Measurements from ENCODE around the gene CCL17. TPM values are rescaled to one million over a fixed set of nuclear protein-coding genes. Genes with fewer than 3 reads are reported as not detected.

Gene CCL17
- total and polyA plus RNA-seq, 4 donors: not detected

DNA sequence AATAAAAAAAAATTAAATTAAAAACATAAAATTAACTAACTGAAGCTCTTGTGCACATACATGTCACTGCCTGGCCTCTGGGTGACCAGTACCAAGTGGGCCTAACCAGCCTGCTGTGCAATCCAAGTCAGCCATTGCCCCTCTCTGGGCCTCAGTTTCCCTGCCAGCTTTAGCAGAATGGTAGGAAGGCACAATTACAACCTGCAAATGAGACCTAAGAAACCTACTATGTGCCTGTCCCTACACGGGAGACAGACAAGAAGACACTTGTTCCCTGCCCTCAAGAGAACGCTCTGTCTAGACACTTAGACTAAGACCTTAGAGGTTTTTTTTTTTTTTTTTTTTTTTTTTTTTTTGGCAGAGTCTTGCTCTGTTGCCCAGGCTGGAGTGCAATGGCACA lies 40.9 kb downstream of the CCL17 start:
- Histone ChIP-seq H3K27ac (ENCODE audit: low read depth in 1 of 2, low read length in 2 of 2) (no peak overlapping the region), H3K4me3 (ENCODE audit: low read depth in 1 of 3, low read length in 3 of 3) (no peak overlapping the region), H3K36me3 (ENCODE audit: control insufficient read depth in 4 of 4, insufficient read depth in 3 of 4, low read depth in 1 of 4, low read length in 3 of 4) (peaks cover 0 to 3% (median 2%) of the 10 kb centered on the region in 4 donors), H3K9ac (ENCODE audit: low read depth in 1 of 2, low read length in 2 of 2) (no peak overlapping the region), H3K9me3 (ENCODE audit: control insufficient read depth in 4 of 4, low read length in 3 of 4) (no peaks in the 10 kb centered on the region), H3K27me3 (ENCODE audit: control insufficient read depth in 4 of 4, insufficient read depth in 4 of 4, low read length in 3 of 4) (no peaks in the 10 kb centered on the region), H3K4me1 (ENCODE audit: control insufficient read depth in 4 of 4, insufficient read depth in 4 of 4, low read length in 3 of 4) (peaks cover 4 to 26% (median 16%) of the 10 kb centered on the region in 4 donors)
- no peak for TF ChIP-seq RXRA (IDR thresholded peaks at IDR 0.05)
- no peak for TF ChIP-seq HNF4A (conservative IDR thresholded peaks at IDR 0.05)
- no peak for TF ChIP-seq RAD21 (IDR thresholded peaks at IDR 0.05)
- TF ChIP-seq FOXA1 (IDR thresholded peaks at IDR 0.05): no peak
- TF ChIP-seq HNF4G (IDR thresholded peaks at IDR 0.05): no peak
- TF ChIP-seq ATF3 (IDR thresholded peaks at IDR 0.05): no peak
- TF ChIP-seq ZBTB33 (IDR thresholded peaks at IDR 0.05): no peak
- TF ChIP-seq JUND (IDR thresholded peaks at IDR 0.05): no peak
- TF ChIP-seq GABPA (IDR thresholded peaks at IDR 0.05 in 1 of 2, conservative IDR thresholded peaks at IDR 0.05 in 1 of 2): no peak
- no peak for DNase-seq (ENCODE audit: low spot score)
- 97% methylated on average over 2 of the region's 2 CpGs for WGBS

- H3K27me3 ChIP-seq (ENCODE audit: control insufficient read depth in 4 of 4, insufficient read depth in 4 of 4, low read length in 3 of 4): no peaks in the 10 kb centered on the region
- no peak for TF ChIP-seq RAD21 (IDR thresholded peaks at IDR 0.05)
- TF ChIP-seq YY1 (IDR thresholded peaks at IDR 0.05): no peak
- no peak for TF ChIP-seq SP1 (IDR thresholded peaks at IDR 0.05)
- no peak for TF ChIP-seq FOXA1 (IDR thresholded peaks at IDR 0.05)
- TF ChIP-seq, protein P1, sequence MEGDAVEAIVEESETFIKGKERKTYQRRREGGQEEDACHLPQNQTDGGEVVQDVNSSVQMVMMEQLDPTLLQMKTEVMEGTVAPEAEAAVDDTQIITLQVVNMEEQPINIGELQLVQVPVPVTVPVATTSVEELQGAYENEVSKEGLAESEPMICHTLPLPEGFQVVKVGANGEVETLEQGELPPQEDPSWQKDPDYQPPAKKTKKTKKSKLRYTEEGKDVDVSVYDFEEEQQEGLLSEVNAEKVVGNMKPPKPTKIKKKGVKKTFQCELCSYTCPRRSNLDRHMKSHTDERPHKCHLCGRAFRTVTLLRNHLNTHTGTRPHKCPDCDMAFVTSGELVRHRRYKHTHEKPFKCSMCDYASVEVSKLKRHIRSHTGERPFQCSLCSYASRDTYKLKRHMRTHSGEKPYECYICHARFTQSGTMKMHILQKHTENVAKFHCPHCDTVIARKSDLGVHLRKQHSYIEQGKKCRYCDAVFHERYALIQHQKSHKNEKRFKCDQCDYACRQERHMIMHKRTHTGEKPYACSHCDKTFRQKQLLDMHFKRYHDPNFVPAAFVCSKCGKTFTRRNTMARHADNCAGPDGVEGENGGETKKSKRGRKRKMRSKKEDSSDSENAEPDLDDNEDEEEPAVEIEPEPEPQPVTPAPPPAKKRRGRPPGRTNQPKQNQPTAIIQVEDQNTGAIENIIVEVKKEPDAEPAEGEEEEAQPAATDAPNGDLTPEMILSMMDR (IDR thresholded peaks at IDR 0.05; ENCODE audit: low read depth, low read length, missing input control): no peak
- TF ChIP-seq GABPA (IDR thresholded peaks at IDR 0.05 in 1 of 2, conservative IDR thresholded peaks at IDR 0.05 in 1 of 2): no peak
- TF ChIP-seq MAX (IDR thresholded peaks at IDR 0.05): no peak
- TF ChIP-seq, protein P2, sequence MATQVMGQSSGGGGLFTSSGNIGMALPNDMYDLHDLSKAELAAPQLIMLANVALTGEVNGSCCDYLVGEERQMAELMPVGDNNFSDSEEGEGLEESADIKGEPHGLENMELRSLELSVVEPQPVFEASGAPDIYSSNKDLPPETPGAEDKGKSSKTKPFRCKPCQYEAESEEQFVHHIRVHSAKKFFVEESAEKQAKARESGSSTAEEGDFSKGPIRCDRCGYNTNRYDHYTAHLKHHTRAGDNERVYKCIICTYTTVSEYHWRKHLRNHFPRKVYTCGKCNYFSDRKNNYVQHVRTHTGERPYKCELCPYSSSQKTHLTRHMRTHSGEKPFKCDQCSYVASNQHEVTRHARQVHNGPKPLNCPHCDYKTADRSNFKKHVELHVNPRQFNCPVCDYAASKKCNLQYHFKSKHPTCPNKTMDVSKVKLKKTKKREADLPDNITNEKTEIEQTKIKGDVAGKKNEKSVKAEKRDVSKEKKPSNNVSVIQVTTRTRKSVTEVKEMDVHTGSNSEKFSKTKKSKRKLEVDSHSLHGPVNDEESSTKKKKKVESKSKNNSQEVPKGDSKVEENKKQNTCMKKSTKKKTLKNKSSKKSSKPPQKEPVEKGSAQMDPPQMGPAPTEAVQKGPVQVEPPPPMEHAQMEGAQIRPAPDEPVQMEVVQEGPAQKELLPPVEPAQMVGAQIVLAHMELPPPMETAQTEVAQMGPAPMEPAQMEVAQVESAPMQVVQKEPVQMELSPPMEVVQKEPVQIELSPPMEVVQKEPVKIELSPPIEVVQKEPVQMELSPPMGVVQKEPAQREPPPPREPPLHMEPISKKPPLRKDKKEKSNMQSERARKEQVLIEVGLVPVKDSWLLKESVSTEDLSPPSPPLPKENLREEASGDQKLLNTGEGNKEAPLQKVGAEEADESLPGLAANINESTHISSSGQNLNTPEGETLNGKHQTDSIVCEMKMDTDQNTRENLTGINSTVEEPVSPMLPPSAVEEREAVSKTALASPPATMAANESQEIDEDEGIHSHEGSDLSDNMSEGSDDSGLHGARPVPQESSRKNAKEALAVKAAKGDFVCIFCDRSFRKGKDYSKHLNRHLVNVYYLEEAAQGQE (IDR thresholded peaks at IDR 0.05): no peak
- TF ChIP-seq RXRA (IDR thresholded peaks at IDR 0.05): no peak
- no peak for TF ChIP-seq JUND (IDR thresholded peaks at IDR 0.05)
- TF ChIP-seq ZBTB33 (IDR thresholded peaks at IDR 0.05): no peak
- TF ChIP-seq NR2F2 (IDR thresholded peaks at IDR 0.05): no peak
- no peak for TF ChIP-seq HNF4G (IDR thresholded peaks at IDR 0.05)
- TF ChIP-seq FOXA2 (IDR thresholded peaks at IDR 0.05): no peak
- no peak for TF ChIP-seq EGR1 (IDR thresholded peaks at IDR 0.05; ENCODE audit: low read depth in 2 of 2)
- no peak for TF ChIP-seq HNF4A (conservative IDR thresholded peaks at IDR 0.05)
- no peak for TF ChIP-seq ATF3 (IDR thresholded peaks at IDR 0.05)
- H3K27ac ChIP-seq (ENCODE audit: low read depth in 1 of 2, low read length in 2 of 2): peak overlapping the region; percentile 83 to 96
- H3K4me3 ChIP-seq (ENCODE audit: low read depth in 1 of 3, low read length in 3 of 3): peak overlapping the region; percentile 88 to 97 (median 90)
- peaks cover 4 to 26% (median 16%) of the 10 kb centered on the region in 4 donors for H3K4me1 ChIP-seq (ENCODE audit: control insufficient read depth in 4 of 4, insufficient read depth in 4 of 4, low read length in 3 of 4)
- WGBS: 4% methylated on average over 28 of the region's 28 CpGs
- H3K9me3 ChIP-seq (ENCODE audit: control insufficient read depth in 4 of 4, low read length in 3 of 4): no peaks in the 10 kb centered on the region
- peaks cover 0 to 12% (median 5%) of the 10 kb centered on the region in 4 donors for H3K36me3 ChIP-seq (ENCODE audit: control insufficient read depth in 4 of 4, insufficient read depth in 3 of 4, low read depth in 1 of 4, low read length in 3 of 4)
- no peak for DNase-seq (ENCODE audit: low spot score)
- peak overlapping the region; percentile 1 to 68 for H3K9ac ChIP-seq (ENCODE audit: low read depth in 1 of 2, low read length in 2 of 2)
These were observed 42.1 kb downstream of the CCL17 start for GRCh38 chr16:57446531-57447185.
